ENCODE data around the gene PIGS.
"Not testable (repeated sequence)": the region's sequence is repeated elsewhere in the genome, so short reads cannot be mapped to it uniquely, and the experiment has no call there.

PIGS gene
- 29.1 to 74.5 (median 52.2) reads per million in 18 experiments for total RNA-seq

DNA sequence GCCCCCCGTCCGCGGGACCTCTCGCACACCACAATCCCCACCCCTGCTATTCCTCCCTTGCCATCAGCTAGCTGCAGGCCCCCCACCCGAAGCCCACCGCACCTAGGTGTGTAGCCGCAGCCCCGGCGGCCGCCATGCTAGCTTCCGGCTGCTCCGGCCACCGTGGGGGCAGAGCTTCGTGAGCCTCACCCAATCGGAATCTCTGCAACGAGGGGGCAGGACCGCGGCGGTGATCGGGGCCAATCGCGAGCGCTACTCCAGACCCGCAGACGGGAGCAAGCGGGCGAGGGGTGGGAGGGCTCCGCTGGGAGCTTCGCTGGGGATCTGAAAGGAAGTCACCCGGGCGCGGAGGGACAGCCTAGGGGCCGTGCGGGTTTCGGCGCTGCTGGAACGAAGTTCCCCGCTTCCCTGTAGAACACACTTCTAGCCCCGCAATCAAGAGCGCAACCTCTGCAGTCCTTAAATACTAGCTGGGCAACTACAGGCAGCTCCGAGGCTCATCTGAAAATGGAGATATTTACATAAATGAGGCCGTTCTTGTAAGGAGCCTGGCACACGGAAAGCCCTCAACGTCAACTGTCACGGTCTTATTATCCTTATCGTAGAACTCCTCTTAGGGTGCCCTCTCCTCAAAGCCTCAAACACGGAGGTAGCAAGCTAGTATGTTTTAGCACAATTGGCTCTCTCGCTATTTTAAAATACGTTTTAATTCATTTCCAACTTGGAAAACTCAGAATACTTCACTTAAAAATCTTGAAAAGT lies at the start of gene PIGS:
Gene PIGS (minus strand): TSS at position 164 of the 762 bp plus-strand sequence. CDS start 28 bp downstream, at position 136.
- DNase-seq = peak; percentile 96 to 97

DNA sequence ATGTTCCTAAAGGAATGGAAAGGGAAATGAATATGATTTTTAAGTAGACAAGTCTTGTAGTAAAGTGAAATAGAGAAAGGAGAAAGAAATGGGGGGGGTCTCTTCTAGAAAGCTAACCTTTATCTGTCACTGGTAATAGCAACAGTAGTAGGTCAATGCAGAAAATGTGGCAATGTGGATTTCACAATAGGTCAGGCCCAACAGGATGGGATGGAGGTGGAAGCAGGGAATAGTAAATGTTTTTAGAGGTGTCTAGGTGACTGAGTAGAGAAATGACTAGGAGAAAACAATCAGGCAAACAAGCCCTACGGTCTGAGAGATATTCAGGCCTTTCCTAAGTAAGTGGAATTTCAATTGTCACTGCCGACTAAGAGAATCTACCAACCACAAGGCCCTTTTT lies 48.7 kb upstream of the PIGS start:
- no peak for DNase-seq

DNA sequence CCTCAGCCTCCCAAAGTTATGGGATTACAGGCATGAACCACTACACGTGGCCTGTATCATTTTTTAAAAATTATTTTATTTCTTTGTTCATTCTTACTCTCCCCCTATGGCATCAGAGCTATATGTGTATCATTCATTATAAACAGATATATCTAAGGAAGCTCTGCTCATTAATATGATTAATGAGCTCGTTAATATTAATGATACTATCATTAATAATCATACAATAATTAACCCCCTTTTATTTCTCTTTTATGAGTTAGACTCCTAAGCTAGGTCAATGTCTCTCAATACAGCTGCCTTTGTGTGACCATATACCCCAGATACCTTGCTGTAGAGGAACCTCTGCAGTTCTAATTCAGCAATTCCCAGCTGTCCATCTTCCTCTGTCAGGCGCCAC lies 47.1 kb upstream of the PIGS start:
- no peak for DNase-seq

DNA sequence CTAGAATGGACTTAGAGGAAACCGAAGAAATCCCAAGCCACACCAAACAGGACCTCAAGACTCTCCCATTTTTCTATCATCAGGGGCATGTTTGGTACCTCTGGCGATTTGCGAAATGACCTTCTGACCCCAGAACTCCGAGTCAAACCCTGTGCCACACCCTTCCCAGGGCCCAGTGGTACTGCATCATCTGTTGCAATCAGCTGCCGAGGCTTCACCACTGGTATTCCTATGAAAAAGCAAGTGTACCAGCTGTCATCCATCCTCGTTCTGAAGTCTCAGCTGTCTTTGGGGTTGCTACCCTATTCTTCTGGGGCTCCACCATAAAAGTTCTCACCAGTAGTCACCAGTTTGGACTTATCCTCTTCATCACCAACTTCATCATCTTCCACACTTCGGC lies 45.0 kb upstream of the PIGS start:
- DNase-seq = no peak

DNA sequence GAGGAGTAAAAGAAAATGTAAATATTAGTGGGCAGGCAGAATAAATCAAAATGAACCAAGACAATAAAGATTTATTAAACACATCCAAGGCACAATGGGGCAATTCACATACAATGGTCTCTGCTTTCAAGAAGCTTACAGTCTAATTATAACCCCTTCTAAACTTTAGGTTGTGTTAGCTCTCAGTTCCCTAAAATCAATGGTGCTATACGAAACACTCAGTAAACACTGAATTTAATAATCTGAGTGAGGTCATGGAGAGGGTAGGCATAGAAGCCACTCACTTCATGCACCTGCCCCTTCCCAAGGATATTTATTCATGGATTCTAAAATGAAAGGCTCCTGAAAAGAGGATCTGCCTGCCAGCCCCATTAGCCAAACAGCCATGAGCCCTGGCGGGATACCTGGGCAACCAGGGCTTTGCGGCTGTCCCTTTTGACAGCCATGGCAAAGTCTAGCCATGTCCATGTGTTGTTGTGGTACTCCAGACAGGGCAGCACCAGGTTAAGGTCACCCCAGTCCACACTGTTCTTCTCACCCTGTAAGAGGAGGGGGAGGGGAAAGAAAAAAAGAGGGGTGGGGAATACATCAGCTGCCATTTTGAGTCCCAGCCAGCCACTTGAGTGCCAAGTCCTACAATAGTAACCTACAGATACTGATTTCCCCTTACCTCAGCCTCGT lies 44.1 kb upstream of the PIGS start:
- DNase-seq = no peak

DNA sequence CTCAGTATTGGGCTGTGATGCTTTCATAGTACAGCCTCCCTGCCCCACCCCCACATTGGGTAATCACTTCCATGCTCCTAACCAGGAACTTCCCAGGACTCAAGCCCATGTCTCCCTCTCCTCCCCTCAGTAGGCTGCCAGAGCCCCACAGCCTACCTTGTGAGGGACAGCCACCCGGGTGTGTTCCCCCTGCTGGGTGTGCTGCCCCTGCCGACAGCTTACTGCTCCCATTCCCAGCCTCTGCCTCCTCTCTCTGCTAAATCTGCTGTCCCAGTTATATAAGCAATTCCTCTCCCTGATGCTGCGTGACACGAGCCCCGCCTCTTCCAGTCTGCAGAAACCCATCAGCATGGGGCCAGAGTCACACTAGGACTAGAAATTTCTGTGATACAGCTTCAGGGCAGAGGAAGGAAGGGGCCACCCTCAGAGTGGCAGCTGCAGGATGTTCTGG lies 42.6 kb upstream of the PIGS start, which contains the start of gene RSKR:
Gene RSKR (minus strand): TSS at position 255 of the 451 bp plus-strand sequence. CDS start 24 bp downstream, at position 231.
- no peak for DNase-seq

DNA sequence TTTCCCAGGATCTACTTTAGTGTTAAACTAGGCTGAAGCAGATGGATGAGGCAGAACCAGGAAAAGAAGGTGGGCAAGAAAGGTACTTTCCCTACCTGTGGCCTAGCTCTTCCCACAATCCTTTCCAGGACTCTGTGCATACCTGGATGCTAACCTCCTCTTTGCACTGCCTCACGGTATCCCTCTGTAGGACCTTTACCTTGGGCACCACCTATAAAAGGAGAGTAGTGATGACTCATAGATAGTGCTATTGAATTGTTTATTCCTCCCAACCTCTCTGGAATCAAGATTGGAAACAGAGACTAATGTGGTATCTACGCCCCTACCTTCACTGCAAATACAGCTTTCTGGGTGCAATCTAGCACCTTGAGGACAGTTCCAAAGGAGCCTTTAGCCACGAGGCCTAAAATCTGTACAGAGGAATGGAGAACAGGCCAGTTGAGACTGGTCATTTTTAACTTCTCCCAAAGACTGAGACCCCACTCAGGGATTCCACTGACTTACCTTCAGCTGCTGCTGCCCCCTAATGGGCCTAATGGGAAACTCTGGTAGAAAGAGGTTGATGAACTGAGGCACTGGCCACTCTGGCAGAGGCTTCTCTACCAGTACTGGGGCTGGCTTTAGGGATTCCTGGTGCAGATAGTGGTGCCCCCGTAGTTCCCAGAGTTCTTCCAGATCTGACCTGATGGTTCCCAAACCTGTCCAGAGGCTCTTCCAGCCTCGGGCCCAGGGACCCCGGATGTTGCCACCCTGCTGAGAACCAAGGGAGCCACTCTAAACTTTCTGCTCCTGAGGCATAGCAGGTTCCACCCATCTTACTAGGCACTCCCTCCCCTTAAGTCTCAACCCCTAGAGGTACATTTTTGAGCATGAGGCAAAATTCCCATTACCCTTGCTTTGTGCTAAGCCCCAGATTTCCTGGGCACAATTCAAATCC lies 41.9 kb upstream of the PIGS start:
- no peak for DNase-seq

DNA sequence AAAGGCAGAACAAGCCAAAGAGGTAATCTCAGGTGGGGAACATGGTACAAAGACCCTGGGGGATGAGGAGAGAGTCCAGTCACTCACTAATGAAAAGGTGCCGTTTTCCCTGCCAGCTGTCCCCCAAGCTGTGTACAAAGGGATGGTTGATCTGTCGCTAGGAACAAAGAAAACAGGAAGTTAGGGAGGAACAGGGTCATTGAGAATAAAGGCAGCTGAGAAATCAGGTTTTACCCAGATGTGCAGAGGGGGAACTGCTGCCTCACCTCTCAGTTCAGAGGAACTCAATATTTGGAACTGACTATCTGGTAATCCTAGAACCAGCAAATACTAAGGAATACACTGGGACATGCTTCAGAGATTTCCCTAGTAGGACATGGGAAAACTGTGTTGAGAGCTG lies 41.2 kb upstream of the PIGS start:
- DNase-seq = no peak

DNA sequence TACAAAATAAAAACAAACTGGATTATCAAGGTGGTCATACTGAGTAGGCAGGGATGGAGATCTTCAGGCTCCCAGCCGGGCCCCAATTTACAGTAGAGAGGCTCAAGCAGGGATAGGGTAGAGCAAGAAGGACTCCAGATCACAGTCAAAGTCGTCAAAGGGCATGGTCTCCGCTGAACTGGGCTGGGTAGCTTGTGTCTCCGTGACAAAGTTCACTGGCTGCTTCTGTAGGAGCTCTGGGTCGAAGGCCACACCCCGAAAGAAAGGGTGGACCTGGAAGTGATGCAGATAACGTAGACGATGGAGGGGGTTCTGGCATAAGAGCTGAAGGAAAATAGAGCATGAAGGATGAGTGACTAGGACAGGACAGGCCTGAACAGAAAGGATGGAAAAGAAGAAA lies 39.1 kb upstream of the PIGS start:
- no peak for DNase-seq

DNA sequence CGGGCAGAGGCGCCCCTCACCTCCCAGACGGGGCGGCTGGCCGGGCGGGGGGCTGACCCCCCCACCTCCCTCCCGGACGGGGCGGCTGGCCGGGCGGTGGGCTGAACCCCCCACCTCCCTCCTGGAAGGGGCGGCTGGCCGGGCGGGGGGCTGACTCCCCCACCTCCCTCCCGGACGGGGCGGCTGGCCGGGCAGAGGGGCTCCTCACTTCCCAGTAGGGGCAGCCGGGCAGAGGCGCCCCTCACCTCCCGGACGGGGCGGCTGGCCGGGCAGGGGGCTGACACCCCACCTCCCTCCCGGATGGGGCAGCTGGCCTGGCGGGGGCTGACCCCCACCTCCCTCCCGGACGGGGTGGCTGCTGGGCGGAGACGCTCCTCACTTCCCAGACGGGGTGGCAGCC lies 32.7 kb upstream of the PIGS start:
- DNase-seq = not testable (repeated sequence)

DNA sequence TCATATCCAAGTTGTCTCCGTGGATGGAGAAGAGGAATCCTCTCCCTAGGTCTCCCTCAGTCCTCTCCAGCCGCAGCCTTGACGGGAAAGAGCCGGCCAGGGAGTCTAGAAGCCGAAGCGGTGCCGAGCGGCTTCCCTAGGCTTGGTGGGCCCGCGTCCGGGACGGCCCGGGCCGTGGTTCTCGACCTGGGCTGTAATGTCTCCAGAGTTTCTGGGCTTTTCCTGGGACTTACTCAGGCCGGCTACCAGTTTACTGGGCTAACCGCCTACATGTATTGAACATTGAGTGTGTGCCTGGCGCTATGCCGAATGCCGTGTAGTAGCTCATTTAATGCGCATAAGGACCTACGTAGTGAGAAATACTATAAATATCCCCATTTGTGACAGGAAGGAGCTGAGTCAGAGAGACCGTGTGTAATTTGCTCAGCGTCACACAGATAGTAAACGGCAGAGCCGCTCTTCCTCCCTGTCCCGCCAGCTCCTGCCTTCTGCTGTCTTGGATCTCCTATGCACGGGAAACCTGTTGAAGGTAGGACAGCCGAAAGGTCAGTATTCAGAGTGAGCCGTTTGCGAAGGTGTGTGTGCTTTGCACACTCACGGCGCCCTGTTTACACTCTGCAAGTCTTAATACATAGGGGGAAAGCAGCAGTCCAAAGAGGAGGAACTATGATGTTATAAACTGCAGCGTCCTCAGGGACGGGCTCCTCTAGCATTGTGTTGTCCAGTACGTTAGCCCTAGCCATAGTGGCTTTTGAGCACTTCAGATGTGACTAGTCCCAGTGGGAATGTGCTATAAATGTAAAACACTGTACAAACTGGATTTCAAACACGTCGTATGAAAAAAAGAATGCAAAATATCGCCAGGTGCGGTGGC lies 28.2 kb upstream of the PIGS start:
- peak; percentile 80 to 84 for DNase-seq

DNA sequence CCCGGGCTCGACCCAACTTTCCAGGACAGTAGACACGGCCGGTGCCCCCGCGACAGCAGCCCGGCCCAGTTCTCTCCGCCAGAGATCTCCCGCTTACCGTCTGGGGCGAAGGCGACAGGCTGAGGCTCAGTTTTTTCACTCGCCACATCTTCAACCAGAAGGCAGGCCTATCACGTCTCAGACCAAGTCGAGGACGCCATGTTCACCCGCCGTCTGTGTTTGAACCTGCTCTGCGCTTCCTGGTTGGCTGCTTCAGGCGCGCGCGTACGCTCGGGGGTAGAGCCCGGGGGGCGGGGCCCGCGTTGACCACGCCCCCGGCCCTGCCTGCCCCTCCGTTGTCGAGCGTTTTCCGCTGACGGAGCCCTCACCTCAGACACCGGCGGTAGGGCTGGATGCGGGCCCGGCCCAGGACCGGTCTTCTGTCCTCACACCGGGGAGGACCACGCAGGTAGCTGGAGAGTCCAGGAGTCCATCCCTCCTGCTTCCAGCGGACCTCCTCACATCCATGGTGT lies 27.5 kb upstream of the PIGS start, which contains the start of gene SPAG5:
Gene SPAG5 (minus strand): TSS at position 227 of the 512 bp plus-strand sequence. CDS start 79 bp downstream, at position 148.
- DNase-seq = peak; percentile 89 to 91

DNA sequence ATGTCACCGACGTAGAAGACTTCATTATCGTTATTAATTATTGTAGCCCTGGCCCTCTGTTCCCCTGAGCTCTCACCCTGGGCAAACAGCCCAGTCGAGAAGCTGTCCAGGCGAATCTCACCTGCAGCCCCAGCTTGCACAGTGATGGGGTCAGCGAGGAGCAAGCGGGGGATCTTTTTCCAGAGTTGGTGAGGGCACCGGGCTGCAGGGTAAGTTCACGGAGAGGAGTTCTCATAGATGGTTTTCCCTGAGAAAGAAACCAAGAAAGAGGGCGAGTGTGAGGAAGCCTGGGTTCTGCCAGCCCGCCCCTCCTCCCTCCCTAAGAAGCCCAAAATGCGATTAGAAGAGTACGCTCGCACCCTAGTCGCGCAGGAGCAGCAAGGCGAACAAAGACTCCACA lies 27.1 kb upstream of the PIGS start:
- no peak for DNase-seq

DNA sequence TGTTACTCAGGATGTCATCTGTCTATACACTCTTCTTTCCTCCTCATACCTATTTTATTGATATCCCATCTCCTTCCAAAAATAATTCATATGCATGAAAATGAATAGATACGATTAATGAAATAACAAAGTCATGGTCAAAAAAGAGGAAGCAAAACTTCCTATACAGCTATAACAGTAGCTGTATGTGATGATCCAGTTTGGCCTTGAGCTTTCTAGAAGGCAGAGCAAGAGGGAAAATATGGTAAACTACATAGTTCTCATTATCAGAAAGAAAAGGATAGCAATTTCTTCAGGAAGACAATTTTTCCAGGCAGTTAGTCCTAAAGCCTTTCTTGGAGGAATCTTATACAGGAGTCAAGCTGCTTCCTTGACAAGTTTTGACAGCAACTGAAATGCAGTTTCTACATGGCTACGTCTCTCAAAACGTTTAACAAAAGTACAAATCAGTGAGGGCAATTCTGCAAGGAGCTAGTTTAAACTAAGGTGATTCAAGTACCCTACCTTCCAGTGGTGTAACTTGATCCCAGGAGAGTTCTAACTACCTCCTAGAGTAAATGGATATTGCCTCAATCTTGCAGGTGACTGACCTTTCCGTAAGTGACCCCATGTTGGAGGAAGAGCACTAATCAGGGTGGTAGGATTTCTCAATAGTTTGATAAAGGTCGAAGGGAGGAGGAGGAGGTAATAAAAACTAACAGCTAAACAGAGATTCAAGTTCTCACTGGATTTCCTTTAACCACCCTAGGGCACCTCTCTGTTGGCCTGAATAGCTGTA lies 26.5 kb upstream of the PIGS start:
- peak in 1 of 2 donors; percentile 15 for DNase-seq

DNA sequence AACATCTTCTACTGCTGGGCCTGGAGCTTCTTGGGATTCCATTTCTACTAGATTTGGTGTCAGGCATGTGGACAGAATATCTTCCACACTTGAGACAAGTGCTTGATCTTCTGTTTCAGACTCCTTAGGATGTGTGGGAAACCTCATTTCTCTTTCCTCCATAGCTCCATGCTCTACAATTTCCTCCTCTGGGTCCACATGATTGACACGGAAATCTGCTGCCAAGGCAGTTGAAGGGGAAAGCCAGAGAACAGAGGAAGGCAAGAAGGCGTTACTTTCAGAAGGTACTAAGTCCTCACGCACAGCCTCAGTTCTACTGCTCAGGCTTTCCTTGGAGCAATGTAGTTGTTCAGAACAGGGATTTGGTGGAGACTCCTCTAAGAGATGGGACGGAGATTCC lies 20.9 kb upstream of the PIGS start:
- DNase-seq = no peak

DNA sequence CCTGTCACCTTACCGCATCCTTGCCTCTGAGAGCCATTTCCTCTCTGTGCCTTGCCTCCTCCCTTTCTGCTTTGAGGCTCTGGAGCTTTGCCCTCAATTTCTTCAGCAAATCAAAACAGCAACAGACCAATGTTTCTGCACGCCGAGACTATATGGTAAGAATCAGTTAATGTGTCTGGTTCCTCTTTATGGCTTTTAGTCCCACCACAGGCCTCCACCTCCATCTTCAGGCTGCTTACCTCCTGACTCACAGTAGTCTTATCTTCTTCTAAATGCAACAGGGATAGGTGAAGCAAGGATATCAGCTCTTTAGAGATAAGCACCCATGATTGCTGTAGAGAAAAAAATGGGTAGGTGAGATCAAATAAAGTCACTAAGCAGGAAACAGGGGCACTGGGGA lies 14.5 kb upstream of the PIGS start:
- no peak for DNase-seq

DNA sequence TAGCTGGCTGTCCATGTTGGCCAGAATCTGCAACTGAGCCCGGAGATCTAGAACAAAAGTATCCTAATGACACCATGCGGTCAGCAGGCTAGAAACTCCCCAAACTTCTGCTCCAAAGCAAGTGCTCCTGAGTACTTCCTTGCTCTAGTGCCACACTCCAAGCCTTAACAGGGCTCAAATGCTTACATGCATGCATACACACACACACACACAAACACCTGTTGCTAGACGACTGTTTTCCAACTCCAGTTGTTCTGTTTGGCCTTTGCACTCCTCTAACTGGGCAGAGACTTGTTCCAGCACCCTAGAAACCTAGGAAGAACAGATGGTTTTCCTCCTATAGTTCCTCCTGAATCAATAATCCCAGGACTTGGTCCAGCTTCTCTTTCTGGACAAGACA lies 13.1 kb upstream of the PIGS start:
- DNase-seq = no peak

DNA sequence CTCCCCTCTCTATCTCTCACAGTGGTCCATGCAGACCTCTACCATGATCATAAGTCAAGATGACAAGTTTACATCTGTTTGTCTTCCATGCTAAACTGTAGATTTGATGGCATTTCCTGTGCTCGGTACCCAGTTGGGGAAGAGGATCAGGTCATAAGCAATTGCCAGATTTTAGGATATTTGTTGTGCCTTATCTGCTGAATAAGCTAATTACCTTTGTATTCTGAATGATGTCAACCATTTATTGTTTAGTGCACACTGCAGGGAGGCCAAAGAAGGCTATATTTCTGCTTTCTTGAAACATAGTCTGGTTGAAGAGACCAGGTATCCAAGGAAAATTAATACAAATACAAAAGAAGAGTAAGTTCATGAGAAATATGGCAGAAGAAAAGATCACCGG lies 11.2 kb upstream of the PIGS start:
- no peak for DNase-seq

DNA sequence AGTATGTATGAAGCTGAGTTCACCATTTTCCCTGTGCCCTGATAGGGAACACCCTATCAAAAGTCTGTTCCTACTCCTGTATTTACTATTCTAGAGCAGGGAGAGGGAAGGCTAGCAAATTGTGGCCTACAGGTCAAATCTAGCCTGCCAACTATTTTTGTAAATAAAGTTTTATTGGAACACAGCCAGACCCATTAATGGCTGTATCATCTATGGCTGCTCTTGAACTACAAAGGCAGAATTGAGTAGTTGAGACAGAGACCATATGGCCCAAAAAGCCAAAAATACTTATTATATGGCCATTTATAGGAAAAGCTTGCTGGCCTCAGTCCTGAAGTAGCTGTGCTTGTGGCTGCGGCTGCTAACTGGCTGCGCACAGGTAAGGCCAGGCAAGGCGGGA lies 9.6 kb upstream of the PIGS start:
- no peak for DNase-seq

DNA sequence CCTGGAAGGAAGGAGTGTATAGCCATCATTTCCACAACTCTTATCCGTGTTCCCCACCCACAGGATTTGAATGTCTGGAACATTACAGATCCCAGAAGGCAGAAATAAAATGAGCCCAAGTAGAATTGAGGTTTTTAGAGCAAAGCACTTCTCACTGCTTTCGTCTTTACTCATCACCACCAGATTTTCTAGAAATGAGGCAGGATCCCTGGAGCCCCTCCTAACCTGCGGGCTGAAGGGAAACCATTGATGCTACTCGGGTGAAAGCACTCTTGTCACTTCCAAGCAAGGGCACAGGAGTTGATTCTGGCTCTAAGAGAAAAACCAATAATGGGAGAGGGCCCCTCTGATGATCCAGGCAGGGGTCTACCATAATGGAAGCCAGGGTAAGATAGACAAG lies 8.2 kb upstream of the PIGS start:
- no peak for DNase-seq

Data from inflammatory macrophage (primary cell).